ENCODE measurements around the gene CASP12.
"Not testable (repeated sequence)": the region's sequence is repeated elsewhere in the genome, so short reads cannot be mapped to it uniquely, and the experiment has no call there.

The CASP12 gene

DNA sequence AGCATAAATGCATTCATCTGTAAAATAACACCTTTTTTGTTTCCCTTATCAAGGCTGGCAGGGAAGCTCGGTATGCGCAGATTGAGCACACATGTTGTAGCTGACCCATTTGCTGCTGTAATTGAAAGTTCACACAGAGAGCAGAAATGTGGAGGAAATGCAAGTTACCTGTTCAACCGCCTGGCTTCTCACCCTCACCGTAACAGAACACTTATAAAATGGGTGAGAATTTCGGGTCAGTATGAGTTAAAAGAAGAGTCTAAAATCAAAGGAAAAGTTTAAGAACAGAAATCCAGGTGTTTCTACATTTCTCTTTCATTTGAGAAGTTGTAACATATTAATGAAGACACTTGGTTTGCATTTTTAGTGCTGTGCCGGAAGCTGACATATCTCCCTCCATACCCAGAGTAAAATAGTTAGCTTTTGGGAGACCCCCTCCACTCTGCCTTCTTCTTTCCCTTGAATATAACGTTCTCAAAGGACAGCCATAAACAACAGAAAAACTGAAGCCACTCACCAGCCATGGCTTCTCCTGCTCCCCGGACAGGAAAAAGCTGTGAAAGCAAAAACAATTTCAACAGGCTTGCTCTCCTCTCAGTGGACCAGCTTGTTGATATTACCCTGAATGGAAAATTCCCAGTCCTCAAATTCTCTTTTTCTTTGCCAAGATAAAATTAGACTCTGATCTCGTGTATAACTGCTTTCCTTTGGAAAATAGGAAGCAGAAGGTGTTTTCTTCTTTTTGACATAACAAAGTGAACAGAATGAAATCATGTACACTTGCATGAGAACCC lies at the start of gene CASP12:
TSS of gene CASP12 (minus strand) at position 570 of the 794 bp plus-strand sequence.
- in situ Hi-C loops (cut with HindIII; ENCODE audit: low sequenced_read_pairs): no loop called here

- in situ Hi-C loops (cut with HindIII; ENCODE audit: low sequenced_read_pairs): no loop called here
These were observed 48.6 kb upstream of the CASP12 start for GRCh38 chr11:104946907-104947306.

GRCh38 chr11:104944076-104944475 lies 45.8 kb upstream of the CASP12 start:
- in situ Hi-C loops (cut with HindIII; ENCODE audit: low sequenced_read_pairs): no loop called here

DNA sequence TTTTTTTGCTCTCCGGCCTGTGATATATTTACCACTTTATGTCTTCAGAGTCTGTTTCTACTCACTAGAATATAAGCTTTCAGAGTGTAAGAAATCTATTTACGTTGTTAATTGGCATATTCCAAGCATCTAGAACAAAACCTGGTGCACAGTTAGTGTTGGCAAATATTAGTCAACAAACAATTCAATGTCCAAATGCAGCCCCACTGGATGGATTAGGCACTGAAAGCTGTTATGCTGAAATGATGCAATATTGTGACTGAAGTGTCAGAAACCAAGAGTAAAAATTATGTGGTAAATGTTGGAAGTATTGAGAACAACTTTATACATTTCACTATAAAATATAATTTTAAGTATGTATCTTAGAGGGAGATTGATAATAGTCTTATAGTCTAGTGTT lies 45.3 kb upstream of the CASP12 start:
- in situ Hi-C loops (cut with HindIII; ENCODE audit: low sequenced_read_pairs): no loop called here

GRCh38 chr11:104934594-104934993 lies 36.3 kb upstream of the CASP12 start:
- in situ Hi-C loops (cut with HindIII; ENCODE audit: low sequenced_read_pairs): no loop called here

DNA sequence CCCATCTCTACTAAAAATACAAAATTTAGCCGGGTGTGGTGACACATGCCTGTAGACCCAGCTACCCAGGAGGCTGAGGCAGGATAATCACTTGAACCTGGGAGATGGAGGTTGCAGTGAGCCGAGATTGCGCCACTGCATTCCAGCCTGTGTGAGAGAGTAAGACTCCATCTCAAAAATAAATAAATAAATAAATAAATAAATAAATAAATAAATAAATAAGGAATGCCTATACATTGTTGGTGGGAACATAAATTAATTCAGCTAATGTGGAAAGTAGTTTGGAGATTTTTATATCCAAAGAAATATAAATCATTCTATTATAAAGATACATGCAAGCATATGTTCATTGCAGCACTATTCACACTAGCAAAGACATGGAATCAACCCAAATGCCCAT lies 35.8 kb upstream of the CASP12 start:
- in situ Hi-C loops (cut with HindIII; ENCODE audit: low sequenced_read_pairs): not testable (repeated sequence)

DNA sequence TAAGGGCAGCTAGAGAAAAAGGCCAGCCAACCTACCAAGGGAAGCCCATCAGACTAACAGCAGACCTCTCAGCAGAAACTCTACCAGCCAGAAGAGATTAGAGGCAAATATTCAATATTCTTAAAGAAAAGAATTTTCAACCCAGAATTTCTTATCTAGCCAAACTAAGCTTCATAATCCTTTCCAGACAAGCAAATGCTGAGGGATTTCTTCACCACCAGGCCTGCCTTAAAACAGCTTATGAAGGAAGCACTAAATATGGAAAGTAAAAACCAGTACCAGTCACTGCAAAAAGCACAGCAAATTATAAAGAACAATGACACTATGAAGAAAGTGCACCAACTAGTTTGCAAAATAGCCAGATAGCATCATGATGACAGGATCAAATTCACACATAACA lies 30.6 kb upstream of the CASP12 start:
- in situ Hi-C loops (cut with HindIII; ENCODE audit: low sequenced_read_pairs): no loop called here

- in situ Hi-C loops (cut with HindIII; ENCODE audit: low sequenced_read_pairs): no loop called here
These were observed 28.7 kb upstream of the CASP12 start for GRCh38 chr11:104926771-104927611.

GRCh38 chr11:104925850-104926249 lies 27.6 kb upstream of the CASP12 start:
- in situ Hi-C loops (cut with HindIII; ENCODE audit: low sequenced_read_pairs): no loop called here

- in situ Hi-C loops (cut with HindIII; ENCODE audit: low sequenced_read_pairs): no loop called here
These were observed 20.0 kb upstream of the CASP12 start for GRCh38 chr11:104918113-104918824.

DNA sequence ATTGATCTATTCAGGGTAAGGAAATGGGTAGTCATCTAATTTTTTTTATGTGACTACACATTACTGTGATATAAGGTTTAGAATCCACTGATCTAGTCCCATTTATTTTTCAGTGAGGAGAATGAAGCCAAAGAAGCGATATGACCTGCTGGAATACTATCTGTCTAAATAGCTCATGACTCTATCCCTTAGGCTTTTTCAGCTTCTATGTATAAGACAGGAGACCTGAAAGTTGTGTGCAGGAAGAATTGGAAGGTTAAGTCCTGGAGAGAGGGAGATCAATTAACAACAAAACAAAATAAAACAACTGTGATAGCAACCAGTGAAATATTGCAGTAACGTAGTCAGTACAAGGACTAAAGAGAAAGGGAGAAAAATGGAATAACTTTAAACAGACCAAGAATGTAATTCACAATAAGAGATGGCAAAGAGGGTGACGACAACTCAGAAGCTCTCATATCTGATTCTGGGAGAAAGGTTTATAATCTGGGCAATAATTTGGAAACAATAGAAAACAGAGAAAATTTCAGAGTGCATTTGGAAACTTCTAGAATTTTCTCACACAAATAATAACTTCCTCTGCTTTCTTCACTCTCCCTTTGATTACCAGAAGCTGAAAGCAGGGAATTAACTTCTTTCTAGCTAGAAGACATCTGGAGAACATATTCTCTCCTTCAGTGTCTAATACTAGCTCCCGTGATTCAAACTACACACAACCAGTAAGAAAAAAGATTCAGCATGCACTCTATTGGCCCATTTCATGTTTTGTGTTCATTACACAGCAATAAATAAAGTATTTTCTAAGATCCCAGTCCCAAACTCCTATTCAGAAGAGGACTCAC lies 19.2 kb upstream of the CASP12 start:
- in situ Hi-C loops (cut with HindIII; ENCODE audit: low sequenced_read_pairs): no loop called here

GRCh38 chr11:104916442-104916841 lies 18.2 kb upstream of the CASP12 start:
- in situ Hi-C loops (cut with HindIII; ENCODE audit: low sequenced_read_pairs): no loop called here

DNA sequence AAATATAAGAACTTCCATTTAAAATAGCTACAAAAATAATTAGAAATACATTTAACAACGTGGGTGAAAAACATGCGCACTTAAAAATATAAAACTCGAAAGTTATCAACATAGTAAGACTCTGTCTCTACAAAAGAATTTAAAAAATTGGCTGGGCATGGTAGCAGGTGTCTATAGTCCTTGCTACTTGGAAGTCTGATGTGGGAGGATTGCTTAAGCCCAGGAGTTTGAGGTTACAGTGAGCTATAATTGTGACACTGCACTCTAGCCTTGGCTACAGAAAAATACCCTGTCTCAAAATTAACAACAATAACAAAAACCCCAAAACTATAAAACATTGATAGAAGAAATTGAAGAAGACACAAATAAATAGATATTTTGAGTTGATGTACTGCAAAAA lies 13.8 kb upstream of the CASP12 start:
- in situ Hi-C loops (cut with HindIII; ENCODE audit: low sequenced_read_pairs): no loop called here

DNA sequence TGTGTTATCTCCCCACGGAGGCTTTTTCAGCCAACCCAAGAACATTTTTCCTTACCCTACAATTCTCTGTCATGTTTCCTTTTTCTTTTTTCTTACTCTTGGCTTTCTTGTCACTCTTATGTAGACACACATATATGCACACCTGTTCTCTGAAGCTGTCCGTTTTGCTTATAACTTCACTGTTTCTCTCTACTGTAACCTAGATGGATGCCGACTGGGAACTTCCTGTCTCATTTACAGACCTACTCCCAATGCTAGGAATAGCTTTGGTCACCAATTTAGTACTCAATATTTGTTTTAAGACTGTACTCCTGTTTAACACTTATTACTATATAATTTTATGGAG lies 9.9 kb upstream of the CASP12 start:
- in situ Hi-C loops (cut with HindIII; ENCODE audit: low sequenced_read_pairs): no loop called here

- in situ Hi-C loops (cut with HindIII; ENCODE audit: low sequenced_read_pairs): no loop called here
These were observed 9.4 kb upstream of the CASP12 start for GRCh38 chr11:104907521-104908185.

DNA sequence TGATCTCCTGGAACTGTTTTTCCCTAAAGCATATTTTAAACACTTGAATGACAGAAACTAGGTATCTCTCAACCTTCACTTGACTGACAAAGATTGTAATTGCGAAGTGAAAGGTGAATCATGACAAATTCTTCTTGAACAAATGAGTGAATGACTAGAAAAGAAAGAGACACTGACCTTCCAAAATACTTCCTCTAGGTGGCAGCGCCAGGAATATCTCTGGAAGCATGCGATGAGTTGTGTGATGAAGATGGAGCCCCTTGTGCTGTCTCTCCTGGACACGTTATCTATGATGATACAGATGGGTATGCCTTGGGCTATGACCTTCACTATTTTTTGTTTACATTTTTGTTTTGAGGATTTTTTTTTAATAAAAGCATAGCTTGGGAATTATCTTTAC lies 7.0 kb upstream of the CASP12 start:
- in situ Hi-C loops (cut with HindIII; ENCODE audit: low sequenced_read_pairs): no loop called here

DNA sequence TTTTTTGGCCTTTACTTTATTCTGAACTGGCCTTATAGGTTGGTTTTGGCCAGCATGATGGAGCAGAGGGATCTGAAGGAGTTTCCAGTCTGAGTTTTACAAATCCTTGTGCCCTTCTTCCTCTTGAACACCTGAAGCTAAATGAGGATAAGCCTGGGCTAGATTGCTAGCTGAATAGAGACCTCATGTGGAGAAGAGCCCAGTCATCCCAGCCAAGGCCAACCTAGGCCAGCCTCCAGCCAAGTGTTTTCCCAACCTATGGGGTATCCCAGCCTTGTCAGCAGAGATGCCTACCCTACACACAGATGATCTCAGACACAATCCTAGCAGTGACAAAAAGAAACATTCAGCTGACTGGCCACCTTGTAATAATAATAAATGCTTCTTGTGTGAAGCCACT lies 966 bp upstream of the CASP12 start:
- in situ Hi-C loops (cut with HindIII; ENCODE audit: low sequenced_read_pairs): no loop called here

DNA sequence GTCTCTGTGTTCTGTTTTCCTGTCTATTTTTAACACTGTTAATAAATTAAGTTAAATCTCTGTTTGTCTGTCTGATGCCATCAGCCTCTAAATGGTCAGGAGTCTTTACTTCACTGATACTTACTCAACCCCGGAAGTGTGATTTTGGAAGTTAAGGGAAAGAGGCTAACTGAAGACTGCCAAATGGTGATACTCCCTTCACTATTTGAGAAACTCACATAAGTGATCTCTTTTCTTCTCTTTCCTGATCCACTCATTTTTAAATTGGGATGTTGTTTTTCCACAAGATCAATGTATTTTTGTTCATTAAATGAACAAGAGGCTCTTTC lies 389 bp upstream of the CASP12 start:
- in situ Hi-C loops (cut with HindIII; ENCODE audit: low sequenced_read_pairs): no loop called here

DNA sequence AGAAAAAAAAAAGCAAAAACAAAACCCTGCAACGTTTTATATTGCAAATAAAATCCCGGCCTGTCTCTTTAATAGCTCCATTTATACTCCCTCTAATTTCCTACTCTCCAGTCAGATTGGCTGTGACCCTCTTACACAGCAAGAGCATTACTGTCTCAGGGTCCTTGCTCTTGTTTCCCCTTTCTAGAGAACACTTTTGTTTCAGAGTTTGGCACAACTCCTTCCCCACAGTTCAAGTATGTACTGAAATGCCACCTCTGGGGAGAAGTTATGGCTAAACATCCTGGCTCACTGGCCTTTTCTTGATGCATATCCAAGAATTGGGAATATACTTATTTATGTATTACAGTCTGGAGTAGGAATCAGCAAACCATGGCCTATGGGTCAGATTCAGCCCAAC lies 2.6 kb downstream of the CASP12 start:
- in situ Hi-C loops (cut with HindIII; ENCODE audit: low sequenced_read_pairs): no loop called here

DNA sequence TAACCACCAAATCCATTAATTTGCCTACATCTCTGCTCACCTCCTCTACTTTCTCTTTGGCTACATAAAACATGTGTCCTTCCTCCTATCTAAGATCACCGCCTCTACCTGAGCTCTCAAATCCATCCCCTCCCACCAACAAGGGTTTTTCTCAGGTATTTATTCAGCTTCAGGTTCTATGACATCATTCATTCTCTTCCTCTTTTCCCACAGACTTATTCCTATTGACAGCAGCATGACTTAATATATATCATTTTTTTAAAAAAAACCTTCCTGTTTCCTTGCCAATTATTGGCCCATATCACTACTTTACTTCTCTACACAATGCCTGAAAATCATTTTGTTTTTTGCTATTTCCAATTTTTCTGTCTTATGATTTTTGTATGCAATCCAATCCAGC lies 4.4 kb downstream of the CASP12 start:
- in situ Hi-C loops (cut with HindIII; ENCODE audit: low sequenced_read_pairs): no loop called here
